HepG2 (cell line): ENCODE measurements around the gene TMEM187. TPM values are rescaled to one million over a fixed set of nuclear protein-coding genes. Genes with fewer than 3 reads are reported as not detected.

ENCODE experiments used
- GATA4 ChIP-seq: sonication (generic); IDR thresholded peaks from 2 replicates; pipeline ENCODE4 v1.6.1; 2016; ENCODE audit warnings: antibody characterized with exemption, low read depth, borderline replicate concordance
- JDP2 ChIP-seq: sonication (generic); formaldehyde crosslinking; IDR thresholded peaks from 2 replicates; pipeline ENCODE4 v1.8.1; 2022; ENCODE audit warnings: missing genetic modification reagents, borderline replicate concordance
- KLF15 ChIP-seq: sonication (generic); formaldehyde crosslinking; IDR thresholded peaks from 2 replicates; pipeline ENCODE4 v1.8.1; 2023; ENCODE audit warnings: borderline replicate concordance, mild to moderate bottlenecking, inconsistent platforms, missing genetic modification reagents, mixed read lengths
- MIER2 ChIP-seq: IDR thresholded peaks from 2 replicates; pipeline ENCODE4 v1.6.1; 2016; ENCODE audit warnings: missing biosample characterization, missing genetic modification reagents
- MTF1 ChIP-seq: sonication (generic); formaldehyde crosslinking; IDR thresholded peaks from 2 replicates; pipeline ENCODE4 v1.5.0; 2020; ENCODE audit warnings: missing genetic modification reagents
- MYC ChIP-seq: sonication (generic); formaldehyde crosslinking; IDR thresholded peaks from 2 replicates; pipeline ENCODE4 v1.9.0; 2021; ENCODE audit warnings: missing genetic modification reagents, borderline replicate concordance
- RFXANK ChIP-seq: IDR thresholded peaks from 2 replicates; pipeline ENCODE4 v1.6.1; 2016
- SNRNP70 ChIP-seq: fragments of 200-400 bp; formaldehyde crosslinking; IDR thresholded peaks from 2 replicates; pipeline ENCODE4 v1.6.1; 2017; ENCODE audit warnings: mild to moderate bottlenecking, low read depth, low read length, moderate library complexity
- ZNF569 ChIP-seq: sonication (generic); formaldehyde crosslinking; IDR thresholded peaks from 2 replicates; pipeline ENCODE4 v1.5.0; 2020; ENCODE audit warnings: mild to moderate bottlenecking, missing genetic modification reagents, moderate library complexity, borderline replicate concordance
- ZNF629 ChIP-seq: sonication (generic); formaldehyde crosslinking; conservative IDR thresholded peaks from 2 replicates; pipeline ENCODE4 v1.5.0; 2020; ENCODE audit warnings: missing genetic modification reagents
- ZNF749 ChIP-seq: sonication (generic); formaldehyde crosslinking; IDR thresholded peaks from 2 replicates; pipeline ENCODE4 v1.8.0; 2022; ENCODE audit warnings: mild to moderate bottlenecking, missing genetic modification reagents, moderate library complexity, borderline replicate concordance
- ZSCAN31 ChIP-seq: sonication (generic); formaldehyde crosslinking; IDR thresholded peaks from 2 replicates; pipeline ENCODE4 v1.5.0; 2020; ENCODE audit warnings: low read depth, mild to moderate bottlenecking, missing genetic modification reagents
- ZSCAN9 ChIP-seq: IDR thresholded peaks from 2 replicates; pipeline ENCODE4 v1.6.1; 2016; ENCODE audit warnings: borderline replicate concordance
- polyA plus RNA-seq, 8 experiments: library from polyadenylated mRNA; depleted of rRNA in 3 of 8; stranded (reverse) in 7 of 8; unstranded in 1 of 8; fragments of >200 nt; fragmentation: Illumina TruSeq in 4 of 8; extraction: Trizol in 4 of 8; gene quantifications; 2 replicates each; pipeline versions ENCODE4 v1.2.1 to v1.2.3, GENCODE V29; 2011 to 2016; ENCODE audit warnings: low read depth in 4 of 8, missing spikeins in 1 of 8, mixed read lengths in 1 of 8; ENCODE audit not compliant: insufficient read depth in 1 of 8
- total RNA-seq, 5 experiments: library from RNA; depleted of rRNA; stranded (reverse); fragments of >200 nt; fragmentation: Illumina TruSeq; extraction: Trizol; gene quantifications; 2 replicates each; pipeline ENCODE4 v1.2.3, GENCODE V29; 2016; ENCODE audit warnings: low read depth in 1 of 5
- TF ChIP-seq, protein P1 (sequence below): sonication (generic); formaldehyde crosslinking; IDR thresholded peaks from 2 replicates; pipeline ENCODE4 v1.8.1; 2022; ENCODE audit warnings: mild to moderate bottlenecking, missing genetic modification reagents
- TF ChIP-seq, protein P2 (sequence below): sonication (generic); formaldehyde crosslinking; IDR thresholded peaks from 2 replicates; pipeline ENCODE4 v1.4.0; 2020; ENCODE audit warnings: missing genetic modification reagents, borderline replicate concordance
- TF ChIP-seq, protein P3 (sequence below): sonication (generic); formaldehyde crosslinking; IDR thresholded peaks from 2 replicates; pipeline ENCODE4 v1.5.0; 2020; ENCODE audit warnings: mild to moderate bottlenecking, missing genetic modification reagents, moderate library complexity
- TF ChIP-seq, protein P4 (sequence below): sonication (generic); formaldehyde crosslinking; IDR thresholded peaks from 2 replicates; pipeline ENCODE4 v1.5.1; 2020; ENCODE audit warnings: mild to moderate bottlenecking, moderate library complexity, missing genetic modification reagents
- TF ChIP-seq, protein P5 (sequence below): sonication (generic); formaldehyde crosslinking; IDR thresholded peaks from 2 replicates; pipeline ENCODE4 v1.4.0; 2020; ENCODE audit warnings: mild to moderate bottlenecking, missing genetic modification reagents
- TF ChIP-seq, protein P6 (sequence below): sonication (generic); formaldehyde crosslinking; IDR thresholded peaks from 2 replicates; pipeline ENCODE4 v1.9.0; 2021; ENCODE audit warnings: missing genetic modification reagents, borderline replicate concordance

Gene TMEM187
- total and polyA plus RNA-seq, 2 of the 13 experiments (the other 11 are each of a cell fraction or from before 2014, with no cell fraction given), result 2.2 to 6.2 TPM

DNA sequence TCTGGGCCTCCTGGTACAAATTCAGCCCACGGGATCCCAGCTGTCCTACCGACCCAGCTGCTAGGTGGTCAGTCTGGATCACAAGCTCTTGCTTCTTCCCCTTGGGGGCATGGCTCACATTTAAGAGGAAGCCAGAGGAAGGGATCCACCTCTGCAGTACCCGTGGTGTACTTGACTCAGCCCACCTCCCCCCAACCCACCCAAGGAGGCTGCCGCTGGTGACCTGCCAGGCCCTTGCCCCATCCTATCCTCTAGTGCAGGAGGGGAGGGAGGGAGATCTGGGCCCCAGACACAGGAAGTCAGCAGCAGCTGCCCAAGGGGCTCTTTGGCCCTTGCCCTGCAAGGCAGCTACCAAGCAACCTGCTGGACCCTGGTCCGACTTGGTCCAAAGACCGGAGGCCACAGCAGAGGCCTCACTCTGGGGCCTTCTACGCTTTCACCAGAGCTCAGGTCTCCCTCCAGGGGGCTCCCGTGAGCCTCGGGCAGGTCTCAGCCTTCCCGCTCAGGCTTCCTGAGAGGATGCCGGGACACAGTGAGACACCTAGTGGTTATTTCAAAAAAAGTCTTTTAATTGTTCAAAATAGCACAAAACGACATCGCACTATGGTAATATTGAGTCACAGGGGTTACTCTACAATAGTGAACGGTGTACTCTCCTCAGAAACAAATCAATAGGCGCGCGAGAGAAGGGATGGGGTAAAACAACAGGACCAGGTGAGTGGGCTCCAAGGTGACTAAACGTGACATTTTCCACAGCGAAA lies 25.4 kb upstream of the TMEM187 start (continued):
- TF ChIP-seq, protein P1, sequence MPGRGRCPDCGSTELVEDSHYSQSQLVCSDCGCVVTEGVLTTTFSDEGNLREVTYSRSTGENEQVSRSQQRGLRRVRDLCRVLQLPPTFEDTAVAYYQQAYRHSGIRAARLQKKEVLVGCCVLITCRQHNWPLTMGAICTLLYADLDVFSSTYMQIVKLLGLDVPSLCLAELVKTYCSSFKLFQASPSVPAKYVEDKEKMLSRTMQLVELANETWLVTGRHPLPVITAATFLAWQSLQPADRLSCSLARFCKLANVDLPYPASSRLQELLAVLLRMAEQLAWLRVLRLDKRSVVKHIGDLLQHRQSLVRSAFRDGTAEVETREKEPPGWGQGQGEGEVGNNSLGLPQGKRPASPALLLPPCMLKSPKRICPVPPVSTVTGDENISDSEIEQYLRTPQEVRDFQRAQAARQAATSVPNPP (CRISPR knock-in tag), result no peak
- TF ChIP-seq, protein P2, sequence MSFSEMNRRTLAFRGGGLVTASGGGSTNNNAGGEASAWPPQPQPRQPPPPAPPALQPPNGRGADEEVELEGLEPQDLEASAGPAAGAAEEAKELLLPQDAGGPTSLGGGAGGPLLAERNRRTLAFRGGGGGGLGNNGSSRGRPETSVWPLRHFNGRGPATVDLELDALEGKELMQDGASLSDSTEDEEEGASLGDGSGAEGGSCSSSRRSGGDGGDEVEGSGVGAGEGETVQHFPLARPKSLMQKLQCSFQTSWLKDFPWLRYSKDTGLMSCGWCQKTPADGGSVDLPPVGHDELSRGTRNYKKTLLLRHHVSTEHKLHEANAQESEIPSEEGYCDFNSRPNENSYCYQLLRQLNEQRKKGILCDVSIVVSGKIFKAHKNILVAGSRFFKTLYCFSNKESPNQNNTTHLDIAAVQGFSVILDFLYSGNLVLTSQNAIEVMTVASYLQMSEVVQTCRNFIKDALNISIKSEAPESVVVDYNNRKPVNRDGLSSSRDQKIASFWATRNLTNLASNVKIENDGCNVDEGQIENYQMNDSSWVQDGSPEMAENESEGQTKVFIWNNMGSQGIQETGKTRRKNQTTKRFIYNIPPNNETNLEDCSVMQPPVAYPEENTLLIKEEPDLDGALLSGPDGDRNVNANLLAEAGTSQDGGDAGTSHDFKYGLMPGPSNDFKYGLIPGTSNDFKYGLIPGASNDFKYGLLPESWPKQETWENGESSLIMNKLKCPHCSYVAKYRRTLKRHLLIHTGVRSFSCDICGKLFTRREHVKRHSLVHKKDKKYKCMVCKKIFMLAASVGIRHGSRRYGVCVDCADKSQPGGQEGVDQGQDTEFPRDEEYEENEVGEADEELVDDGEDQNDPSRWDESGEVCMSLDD (CRISPR knock-in tag), result no peak
- no peak for TF ChIP-seq KLF15 (CRISPR knock-in tag)
- TF ChIP-seq ZNF569 (CRISPR knock-in tag), result no peak
- TF ChIP-seq MTF1 (CRISPR knock-in tag), result no peak
- TF ChIP-seq, protein P3, sequence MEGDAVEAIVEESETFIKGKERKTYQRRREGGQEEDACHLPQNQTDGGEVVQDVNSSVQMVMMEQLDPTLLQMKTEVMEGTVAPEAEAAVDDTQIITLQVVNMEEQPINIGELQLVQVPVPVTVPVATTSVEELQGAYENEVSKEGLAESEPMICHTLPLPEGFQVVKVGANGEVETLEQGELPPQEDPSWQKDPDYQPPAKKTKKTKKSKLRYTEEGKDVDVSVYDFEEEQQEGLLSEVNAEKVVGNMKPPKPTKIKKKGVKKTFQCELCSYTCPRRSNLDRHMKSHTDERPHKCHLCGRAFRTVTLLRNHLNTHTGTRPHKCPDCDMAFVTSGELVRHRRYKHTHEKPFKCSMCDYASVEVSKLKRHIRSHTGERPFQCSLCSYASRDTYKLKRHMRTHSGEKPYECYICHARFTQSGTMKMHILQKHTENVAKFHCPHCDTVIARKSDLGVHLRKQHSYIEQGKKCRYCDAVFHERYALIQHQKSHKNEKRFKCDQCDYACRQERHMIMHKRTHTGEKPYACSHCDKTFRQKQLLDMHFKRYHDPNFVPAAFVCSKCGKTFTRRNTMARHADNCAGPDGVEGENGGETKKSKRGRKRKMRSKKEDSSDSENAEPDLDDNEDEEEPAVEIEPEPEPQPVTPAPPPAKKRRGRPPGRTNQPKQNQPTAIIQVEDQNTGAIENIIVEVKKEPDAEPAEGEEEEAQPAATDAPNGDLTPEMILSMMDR, result peak; percentile 87
- TF ChIP-seq RFXANK (CRISPR knock-in tag), result no peak
- TF ChIP-seq MYC (CRISPR knock-in tag), result no peak
- TF ChIP-seq, protein P4, sequence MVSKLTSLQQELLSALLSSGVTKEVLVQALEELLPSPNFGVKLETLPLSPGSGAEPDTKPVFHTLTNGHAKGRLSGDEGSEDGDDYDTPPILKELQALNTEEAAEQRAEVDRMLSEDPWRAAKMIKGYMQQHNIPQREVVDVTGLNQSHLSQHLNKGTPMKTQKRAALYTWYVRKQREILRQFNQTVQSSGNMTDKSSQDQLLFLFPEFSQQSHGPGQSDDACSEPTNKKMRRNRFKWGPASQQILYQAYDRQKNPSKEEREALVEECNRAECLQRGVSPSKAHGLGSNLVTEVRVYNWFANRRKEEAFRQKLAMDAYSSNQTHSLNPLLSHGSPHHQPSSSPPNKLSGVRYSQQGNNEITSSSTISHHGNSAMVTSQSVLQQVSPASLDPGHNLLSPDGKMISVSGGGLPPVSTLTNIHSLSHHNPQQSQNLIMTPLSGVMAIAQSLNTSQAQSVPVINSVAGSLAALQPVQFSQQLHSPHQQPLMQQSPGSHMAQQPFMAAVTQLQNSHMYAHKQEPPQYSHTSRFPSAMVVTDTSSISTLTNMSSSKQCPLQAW, result peak; percentile 52; the same call in 1 of the 2 replicates
- no peak for TF ChIP-seq ZNF749
- no peak for TF ChIP-seq JDP2 (CRISPR knock-in tag)
- no peak for TF ChIP-seq GATA4
- TF ChIP-seq, protein P5, sequence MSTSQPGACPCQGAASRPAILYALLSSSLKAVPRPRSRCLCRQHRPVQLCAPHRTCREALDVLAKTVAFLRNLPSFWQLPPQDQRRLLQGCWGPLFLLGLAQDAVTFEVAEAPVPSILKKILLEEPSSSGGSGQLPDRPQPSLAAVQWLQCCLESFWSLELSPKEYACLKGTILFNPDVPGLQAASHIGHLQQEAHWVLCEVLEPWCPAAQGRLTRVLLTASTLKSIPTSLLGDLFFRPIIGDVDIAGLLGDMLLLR, result no peak
- no peak for TF ChIP-seq MIER2 (CRISPR knock-in tag)
- no peak for TF ChIP-seq ZSCAN9
- no peak for TF ChIP-seq ZSCAN31 (CRISPR knock-in tag)
- TF ChIP-seq SNRNP70, result no peak
- TF ChIP-seq, protein P6, sequence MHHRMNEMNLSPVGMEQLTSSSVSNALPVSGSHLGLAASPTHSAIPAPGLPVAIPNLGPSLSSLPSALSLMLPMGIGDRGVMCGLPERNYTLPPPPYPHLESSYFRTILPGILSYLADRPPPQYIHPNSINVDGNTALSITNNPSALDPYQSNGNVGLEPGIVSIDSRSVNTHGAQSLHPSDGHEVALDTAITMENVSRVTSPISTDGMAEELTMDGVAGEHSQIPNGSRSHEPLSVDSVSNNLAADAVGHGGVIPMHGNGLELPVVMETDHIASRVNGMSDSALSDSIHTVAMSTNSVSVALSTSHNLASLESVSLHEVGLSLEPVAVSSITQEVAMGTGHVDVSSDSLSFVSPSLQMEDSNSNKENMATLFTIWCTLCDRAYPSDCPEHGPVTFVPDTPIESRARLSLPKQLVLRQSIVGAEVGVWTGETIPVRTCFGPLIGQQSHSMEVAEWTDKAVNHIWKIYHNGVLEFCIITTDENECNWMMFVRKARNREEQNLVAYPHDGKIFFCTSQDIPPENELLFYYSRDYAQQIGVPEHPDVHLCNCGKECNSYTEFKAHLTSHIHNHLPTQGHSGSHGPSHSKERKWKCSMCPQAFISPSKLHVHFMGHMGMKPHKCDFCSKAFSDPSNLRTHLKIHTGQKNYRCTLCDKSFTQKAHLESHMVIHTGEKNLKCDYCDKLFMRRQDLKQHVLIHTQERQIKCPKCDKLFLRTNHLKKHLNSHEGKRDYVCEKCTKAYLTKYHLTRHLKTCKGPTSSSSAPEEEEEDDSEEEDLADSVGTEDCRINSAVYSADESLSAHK, result no peak
- no peak for TF ChIP-seq ZNF629 (CRISPR knock-in tag)
